Putamen (tissue), 1 donor: Measurements from ENCODE around the gene MED15.
A peak's percentile ranks its signal among the peaks of the same experiment; 100 is the strongest.
"Not testable (repeated sequence)": the region's sequence is repeated elsewhere in the genome, so short reads cannot be mapped to it uniquely, and the experiment has no call there.

ENCODE experiments used
- DNase-seq: peaks from one replicate; pipeline ENCODE4 v3.0.0-alpha.2; 2016; ENCODE audit warnings: low spot score

The MED15 gene, protein sequence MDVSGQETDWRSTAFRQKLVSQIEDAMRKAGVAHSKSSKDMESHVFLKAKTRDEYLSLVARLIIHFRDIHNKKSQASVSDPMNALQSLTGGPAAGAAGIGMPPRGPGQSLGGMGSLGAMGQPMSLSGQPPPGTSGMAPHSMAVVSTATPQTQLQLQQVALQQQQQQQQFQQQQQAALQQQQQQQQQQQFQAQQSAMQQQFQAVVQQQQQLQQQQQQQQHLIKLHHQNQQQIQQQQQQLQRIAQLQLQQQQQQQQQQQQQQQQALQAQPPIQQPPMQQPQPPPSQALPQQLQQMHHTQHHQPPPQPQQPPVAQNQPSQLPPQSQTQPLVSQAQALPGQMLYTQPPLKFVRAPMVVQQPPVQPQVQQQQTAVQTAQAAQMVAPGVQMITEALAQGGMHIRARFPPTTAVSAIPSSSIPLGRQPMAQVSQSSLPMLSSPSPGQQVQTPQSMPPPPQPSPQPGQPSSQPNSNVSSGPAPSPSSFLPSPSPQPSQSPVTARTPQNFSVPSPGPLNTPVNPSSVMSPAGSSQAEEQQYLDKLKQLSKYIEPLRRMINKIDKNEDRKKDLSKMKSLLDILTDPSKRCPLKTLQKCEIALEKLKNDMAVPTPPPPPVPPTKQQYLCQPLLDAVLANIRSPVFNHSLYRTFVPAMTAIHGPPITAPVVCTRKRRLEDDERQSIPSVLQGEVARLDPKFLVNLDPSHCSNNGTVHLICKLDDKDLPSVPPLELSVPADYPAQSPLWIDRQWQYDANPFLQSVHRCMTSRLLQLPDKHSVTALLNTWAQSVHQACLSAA

DNA sequence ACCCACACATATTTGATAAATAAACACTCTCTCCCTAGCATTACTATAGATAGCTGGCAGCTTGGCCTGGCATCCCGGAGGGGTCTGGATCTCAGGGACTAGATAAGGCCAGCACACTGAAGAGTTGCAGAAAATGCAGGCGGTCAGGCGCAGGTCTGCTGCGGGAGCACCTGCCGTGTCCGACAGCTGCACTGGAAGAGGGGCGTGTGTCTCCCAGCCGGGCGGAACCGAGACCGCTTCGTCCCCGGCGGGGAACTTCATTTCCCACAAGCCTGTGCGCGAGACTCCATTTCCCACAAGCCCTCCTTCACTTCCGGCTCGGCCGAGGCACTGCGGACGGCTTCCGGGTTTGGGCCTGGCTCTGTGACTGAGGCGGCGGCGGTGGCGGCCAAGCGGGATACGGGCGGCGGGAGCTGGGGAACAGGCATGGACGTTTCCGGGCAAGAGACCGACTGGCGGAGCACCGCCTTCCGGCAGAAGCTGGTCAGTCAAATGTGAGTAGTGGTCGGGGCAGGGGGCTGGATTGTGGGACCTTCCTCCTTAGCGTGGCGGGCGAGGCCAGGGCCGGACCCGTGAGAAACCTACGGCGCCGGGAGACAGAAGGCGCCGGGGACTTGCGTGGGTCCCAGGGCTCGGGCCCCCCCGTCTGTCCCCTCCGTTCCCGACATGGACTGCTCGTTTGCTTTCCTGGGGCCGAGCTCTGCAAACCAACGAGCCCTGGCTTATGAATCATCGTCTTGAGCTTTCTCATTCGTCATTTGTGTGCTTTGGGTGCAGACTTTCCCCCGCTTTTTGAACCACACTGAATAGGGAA is at the start of gene MED15:
MED15 (plus strand) TSS at position 358 of the 814 bp plus-strand sequence; CDS start at position 427, 69 bp downstream.
- DNase-seq: peak; percentile 91

DNA sequence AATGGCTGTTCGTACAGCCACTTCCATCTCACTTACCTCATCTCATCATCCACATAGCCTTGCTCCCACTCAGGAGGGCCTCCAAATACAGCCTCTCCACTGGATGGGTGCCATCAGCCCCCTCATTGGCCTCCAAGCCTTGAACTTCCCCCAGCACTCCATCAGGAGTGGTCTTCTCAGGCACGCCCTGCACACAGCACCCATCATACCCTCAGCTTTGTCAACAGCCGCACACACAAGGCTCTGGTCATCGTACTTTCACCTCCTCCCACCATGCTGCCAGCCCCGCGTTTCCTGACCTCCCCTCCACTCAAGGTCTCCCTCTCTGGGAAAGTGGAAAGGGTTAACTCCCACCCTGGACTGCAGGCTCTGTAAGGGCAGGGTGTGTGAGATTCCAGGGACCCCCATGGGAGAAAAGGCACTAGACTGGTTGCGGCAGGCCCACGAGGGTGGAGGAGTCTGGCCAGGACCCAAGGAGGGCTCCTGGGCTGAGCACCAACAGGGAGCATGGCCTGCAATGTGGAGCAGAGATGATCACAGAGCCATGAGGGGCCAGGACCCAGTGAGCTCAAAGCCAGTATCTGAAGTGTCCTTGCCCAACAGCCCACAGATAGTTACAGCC is 48.8 kb upstream of the MED15 start:
- no peak for DNase-seq

DNA sequence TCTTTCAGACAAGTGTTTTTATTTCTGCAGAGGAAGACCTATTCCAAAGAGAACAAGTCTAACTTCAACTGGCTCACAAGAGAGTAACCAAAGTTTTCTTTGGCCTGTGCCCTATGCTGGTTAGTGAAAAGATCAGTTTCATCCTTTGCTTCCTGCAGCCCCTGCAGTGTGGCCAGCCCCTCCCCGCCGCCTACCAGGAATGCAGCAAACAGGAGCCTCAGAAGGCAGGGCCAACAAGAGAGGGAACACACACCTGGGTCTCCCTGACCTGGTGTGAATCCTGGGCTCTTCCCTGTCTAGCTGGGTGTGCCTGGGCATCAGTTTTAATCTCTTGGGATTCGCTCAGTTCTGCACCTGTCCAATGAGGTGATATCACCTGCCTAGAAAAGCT is 48.3 kb upstream of the MED15 start:
- no peak for DNase-seq

DNA sequence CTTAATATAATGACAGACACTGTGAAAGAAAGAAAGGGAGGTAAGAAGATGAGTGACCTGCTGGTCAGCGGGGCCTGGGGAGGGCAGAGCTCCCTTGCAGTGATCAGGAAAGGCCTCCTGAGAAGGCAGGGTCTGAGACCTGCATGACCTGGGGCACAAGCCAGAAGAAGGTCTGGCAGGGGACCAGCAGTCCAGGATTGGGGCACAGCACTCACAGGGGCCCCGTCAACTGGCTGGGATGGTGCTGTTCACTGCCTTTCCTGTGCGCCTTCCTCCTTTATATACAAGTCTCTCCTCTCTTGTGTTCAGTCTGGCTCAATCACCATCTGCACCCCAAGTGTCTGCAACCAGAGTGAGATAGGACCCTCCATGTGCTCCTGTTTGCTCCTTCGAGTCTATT is 47.5 kb upstream of the MED15 start:
- DNase-seq: no peak

DNA sequence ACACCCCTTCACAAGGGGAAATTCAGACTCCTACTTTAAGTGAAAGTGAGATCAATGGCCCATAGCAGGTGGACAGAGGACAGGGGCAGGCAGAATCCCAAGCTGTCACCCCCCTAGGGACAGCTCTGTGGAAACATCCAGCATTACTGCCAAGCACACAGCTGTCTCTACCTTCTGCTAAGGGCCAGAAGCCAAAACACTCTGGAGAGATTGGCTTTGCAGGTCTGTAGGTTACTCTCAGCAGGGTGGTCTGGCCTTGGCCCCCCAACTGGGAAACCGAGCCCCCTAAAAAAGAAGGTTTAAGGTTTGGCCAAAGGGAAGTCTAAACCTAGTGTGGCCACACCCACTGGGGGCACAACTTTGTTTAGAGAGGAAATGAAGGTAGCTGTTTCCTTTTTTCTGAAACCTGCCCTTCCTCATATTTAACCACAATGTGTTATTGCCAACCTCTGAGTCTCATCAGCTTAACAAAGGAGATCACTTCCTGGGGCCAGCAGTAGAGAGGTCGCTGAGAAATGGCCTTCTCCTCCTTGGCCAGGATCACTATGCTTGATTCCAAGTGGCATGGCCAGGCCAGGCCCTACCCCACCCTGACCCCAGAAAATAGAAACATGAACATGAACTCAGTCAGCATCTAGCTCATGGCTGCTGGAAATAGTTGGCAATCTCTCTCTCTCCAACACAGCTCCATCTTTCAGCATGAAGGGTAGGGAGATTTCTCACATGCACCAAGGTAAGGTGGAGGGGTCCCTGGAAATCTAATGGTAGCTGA is 43.9 kb upstream of the MED15 start:
- DNase-seq: no peak

DNA sequence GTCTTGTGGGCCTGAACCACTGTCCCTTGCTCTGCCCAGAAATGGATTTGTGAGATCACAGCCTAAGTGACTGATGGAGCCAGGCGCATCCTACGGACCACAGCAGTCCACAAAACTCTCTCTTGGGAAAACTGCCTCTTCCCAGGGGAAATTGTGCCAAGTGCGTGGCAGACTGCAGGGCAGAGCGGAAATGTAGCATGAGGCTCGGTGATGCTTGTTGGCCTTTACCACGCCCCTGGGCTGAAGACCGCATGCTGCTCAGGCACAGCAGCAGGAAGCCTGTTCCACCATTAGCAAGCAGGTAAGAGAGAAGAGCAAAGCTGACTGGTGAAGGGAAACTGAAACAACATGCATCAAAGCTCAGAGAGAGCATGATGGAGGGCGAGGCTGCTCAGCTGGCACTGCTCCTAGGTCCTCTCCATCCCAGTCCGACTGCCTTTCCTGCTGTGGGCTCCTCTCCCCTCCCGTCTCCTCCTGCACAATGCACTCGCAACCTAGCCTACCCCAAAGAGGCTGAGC is 43.3 kb upstream of the MED15 start:
- DNase-seq: no peak

DNA sequence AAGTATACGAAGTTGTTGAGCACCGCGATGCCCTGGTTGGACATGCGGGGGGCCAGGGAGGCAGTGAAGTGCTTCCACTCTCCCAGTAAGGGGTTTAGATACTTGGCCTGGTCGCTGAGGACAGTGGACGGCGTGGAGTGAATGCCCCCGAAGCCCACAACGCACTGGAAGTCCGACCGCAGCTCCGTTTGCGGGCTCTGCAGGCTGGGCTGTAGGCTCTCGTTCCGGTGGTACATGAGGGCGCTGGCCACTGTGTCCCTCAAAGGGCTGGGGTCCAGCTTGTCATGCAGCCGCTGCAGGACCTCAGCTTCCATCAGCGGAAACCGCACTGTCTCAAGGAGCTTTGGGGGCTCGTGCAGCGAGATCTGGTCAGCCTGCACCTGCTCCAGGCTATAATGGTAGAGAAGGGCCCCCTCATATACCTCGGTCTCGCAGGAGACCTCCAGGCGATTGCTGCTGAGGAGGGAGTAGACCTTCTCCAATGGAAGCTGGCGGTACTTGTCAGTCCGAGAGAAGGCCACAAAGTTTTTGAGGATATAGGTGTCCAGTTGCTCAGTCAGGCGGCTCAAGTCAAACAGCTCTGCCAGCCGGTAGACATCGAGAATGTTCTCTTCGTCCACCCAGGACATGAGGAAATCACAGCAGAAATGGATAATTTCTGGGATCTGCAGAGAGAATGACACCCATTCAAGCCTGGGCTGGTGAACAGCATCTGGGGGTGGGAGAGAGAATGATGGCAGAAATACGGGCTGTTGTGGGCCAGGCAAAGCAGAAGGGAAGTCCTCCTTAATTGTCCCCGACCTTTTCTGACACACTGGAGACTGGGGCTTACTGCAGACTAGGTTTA is 42.3 kb upstream of the MED15 start:
- DNase-seq: no peak

DNA sequence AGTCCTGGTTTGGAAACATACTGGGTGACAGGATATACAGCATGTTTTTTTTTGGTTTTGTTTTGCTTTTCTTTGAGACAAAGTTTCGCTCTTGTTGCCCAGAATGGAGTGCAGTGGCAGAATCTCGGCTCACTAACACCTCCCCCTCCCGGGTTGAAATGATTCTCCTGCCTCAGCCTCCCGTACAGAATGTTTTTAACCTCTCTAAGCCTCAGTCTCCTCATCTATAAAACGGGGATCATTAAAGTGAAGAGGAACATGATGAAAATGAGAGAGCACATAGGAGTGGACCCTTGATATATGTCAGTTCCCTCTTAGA is 41.7 kb upstream of the MED15 start:
- no peak for DNase-seq

DNA sequence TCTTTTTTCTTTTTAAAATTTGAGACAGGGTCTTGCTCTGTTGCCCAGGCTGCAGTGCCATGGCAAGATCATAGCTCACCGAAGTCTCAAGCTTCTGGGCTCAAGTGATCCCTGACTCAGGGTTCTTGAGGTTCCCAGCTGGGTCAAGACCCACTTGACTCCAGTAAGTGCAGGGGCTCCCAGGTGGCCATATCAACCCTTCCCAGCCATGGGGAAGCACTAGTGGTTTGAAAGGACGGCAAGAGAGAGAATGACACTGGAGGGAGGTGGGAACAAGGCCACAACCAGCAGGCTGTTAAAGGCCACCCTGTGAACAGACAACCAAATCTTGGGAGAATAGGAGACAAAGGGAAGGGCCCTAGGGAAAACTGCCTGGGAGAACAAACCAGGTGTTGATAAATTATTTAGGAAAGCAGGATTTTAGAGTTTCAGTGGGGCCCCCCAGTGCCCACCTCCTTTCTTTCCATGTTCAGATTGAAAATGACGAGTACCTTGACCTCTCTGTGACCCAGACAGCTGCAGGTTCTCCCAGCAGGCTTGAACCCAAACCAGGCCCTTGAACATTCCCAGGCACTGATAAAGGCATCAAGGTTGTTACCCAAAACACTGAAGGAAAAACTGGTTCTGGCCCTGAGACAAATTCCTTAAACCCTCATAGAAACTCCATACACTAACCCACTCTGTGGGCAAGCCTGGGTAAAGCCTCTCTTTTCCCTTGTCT is 40.6 kb upstream of the MED15 start:
- DNase-seq: no peak

DNA sequence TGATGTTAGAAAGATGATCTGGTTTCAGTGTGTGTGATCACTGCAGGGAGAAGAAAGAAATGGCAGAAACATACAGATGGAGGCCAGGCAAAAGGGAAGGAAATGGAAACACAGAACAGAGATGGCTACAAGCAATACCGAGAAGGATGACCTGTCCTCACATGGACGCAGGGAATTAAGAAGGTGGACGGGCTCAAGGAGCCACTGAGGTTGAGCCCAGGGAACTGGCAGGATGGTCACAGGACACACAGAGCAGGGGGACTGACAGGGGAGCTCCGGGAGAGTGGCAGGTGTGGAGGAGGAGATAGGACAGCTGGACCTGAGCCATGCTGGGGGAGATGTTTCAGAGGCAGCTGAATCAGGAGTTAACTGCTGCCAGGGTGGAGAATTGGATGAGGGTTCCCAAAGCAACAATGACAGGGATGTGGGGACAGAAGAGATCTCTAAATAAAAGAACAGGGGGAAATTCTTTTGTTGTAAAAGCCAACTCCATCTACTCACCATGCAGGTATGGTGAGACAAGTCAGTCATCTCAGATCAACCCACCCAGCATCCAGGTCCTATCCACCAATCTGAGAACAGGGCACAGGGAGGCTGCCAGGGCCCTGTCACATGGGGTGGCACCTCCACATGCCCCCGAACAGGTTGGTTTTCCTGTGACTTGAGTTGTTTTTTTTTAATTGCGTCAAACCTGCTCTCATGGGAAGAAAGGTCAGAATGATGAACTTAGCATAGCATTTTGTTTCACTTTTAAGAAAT is 38.1 kb upstream of the MED15 start:
- DNase-seq: no peak

DNA sequence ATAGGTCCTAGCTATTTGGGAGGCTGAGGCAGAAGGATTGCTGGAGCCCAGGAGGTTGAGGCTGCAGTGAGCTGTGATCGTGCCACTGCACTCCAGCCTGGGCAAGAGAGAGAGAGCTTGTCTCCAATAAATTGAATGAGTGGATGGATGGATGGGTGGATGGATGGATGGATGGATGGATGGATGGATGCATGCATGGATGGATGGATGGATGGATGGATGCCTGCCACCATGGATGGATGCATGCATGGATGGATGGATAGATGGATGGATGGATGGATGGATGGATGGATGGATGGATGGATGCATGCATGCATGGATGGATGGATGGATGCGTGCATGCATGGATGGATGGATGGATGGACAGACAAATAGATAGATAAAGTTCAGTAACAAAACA is 36.9 kb upstream of the MED15 start:
- not testable (repeated sequence) for DNase-seq

DNA sequence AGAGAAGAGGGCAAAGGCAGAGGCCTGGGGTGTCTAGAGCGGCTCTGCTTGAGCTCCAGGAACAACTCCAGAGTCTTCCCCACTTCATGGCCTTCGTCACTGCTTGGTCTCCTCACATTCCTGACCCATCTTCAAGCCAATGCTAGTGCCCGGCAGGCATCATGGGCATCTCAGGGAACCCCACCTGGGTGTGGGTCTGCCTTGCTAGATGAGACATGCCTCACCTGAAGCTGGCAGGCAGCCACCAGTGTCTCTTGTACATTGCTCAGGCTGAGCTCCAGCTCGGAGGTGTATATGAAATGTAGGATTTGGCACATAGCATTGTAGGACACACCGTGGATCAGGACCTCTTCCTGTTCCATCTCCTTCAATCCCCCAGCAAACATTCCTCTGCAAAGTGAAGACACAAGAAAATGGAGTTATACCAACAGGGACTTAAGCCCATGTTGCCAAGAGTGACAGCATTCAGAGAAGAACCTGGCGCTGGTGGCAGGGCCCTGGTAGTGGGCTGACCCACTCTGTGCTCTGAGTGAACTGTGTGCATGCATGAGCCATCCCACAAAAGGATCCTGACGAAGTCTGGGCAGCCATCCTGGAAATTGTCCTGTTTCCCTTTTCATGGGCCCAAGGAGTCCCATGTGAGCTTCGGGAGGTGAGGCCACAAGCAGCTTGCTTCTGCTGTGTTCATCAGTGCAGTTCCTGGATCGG is 36.1 kb upstream of the MED15 start:
- no peak for DNase-seq

DNA sequence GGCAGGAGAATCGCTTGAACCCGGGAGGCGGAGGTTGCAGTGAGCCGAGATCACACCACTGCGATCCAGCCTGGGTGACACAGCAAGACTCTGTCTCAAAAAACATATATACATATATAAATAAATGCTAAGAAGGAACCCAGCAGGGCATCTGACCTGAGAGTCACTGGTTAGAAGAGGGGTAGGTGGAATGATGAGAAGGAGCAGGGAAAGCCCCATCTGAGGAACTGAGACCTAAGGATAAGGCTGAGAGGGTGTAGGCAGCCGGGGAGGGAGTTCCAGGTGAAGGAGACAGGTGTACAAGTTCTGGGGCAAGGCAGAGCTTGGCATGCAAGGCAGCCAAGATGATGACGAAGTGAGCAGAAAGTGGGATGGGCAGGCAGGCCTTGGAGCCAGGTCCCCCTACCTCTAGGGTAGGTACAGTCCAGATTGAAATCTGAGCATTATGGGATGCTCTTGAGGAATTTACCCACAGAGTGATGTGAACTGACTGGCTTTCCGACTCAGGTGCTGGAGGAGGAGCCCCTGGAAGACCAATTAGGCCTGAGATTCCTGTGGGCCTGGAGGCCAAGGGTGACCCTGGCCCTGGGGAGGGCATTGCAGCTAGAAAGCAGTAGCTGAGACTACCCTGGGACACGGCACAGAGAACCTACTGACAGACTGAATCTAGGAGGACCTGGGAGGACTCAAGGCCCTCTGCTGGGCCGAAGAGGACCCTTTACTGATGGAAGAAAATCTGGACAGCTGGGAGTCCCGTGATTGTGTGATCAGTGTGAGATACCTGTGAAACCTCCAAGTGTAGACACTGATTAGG is 34.6 kb upstream of the MED15 start:
- no peak for DNase-seq

DNA sequence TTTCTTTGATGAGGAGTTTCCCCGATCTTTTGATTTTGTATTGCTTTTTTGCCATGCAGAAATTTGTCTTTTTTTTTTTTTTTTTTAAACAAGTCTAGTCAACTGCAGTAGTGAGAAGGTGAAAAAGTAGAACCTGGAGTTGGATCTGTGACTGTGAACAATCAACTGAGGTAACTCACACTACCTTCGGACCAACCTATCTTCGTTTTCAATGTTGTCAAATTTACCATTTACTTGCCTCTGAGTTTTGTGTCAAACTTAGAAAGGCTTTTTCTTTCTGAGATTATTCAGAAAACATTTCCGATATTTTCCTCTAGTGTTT is 32.3 kb upstream of the MED15 start:
- no peak for DNase-seq

DNA sequence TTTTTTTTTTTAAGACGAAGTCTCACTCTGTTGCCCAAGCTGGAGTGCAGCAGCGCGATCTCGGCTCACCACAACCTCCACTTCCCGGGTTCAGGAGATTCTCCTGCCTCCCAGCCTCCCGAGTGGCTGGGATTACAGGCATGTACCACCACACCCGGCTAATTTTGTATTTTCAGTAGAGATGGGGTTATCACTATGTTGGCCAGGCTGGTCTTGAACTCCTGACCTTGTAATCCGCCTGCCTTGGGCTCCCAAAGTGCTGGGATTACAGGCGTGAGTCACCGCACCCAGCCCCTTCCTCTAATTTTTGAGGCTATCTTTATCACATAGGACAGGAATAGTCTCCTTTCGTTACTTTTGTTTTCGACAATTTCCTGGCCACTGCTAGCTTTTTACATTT is 31.8 kb upstream of the MED15 start:
- not testable (repeated sequence) for DNase-seq

DNA sequence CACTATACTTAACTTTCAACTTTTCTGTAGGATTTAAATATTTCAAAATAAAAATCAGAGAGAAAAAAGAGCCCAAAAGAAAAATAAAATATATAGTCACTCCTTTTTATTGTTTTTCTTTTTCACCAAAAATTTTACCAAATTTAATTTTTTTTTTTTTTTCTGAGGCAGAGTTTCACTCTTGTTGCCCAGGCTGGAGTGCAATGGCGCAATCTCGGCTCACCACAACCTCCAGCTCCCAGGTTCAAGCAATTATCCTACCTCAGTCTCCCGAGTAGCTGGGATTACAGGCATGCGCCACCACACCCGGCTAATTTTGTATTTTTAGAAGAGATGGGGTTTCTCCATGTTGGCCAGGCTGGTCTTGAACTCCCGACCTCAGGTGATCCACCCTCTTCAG is 29.4 kb upstream of the MED15 start:
- not testable (repeated sequence) for DNase-seq

DNA sequence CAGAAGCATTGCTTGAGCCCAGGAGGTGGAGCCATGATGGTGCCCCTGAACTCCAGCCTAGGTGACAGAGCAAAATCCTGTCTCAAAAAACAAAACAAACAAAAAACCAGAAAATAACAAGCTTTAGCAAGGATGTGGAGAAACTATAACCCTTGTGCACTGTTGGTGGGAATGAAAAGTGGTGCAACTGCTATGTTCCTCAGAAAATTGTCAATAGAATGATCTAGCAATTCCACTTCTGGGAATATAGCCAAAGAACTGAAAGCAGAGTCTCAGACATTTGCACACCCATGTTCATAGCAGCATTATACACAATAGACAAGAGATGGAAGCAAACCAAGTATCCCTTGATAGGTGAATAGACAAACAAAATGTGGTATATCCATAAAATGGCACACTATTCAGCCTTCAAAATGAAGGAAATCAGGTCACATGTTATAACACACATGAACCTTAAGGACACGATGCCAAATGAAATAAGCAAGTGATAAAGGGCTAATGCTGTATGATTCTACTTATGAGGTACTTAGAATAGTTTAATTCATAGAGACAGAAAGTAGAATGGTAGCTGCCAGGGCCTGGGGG is 27.7 kb upstream of the MED15 start:
- DNase-seq: no peak
